ENCODE measurements around the gene IL15RA. TPM values are rescaled to one million over a fixed set of nuclear protein-coding genes. Genes with fewer than 3 reads are reported as not detected.

Gene IL15RA
- total and polyA plus RNA-seq, 2 of the 8 experiments (the other 6 are each of a cell fraction or from before 2014, with no cell fraction given) = 1.3 to 1.4 TPM

- Histone ChIP-seq H2BK20ac (ENCODE audit: low read length) (no peak overlapping the region), H3K56ac (replicated peaks; ENCODE audit: insufficient read length, low read depth, low read length) (no peak overlapping the region), H3K4me1 (replicated peaks in 1 of 4; ENCODE audit: control insufficient read depth in 3 of 4, insufficient read depth in 4 of 4, low read length in 3 of 4) (no peaks in the 10 kb centered on the region), H2AK5ac (ENCODE audit: low read depth, low read length) (no peak overlapping the region), H3K4me2 (ENCODE audit: insufficient read depth in 1 of 2, low read depth in 2 of 2, low read length in 2 of 2) (no peak overlapping the region), H2BK12ac (ENCODE audit: low read depth, low read length) (no peak overlapping the region), H3K79me2 (ENCODE audit: control insufficient read depth in 1 of 2, insufficient read depth in 2 of 2, low read length in 2 of 2) (no peaks in the 10 kb centered on the region), H2BK15ac (ENCODE audit: low read length) (no peak overlapping the region), H3K27me3 (replicated peaks in 1 of 4; ENCODE audit: control insufficient read depth in 3 of 4, extremely low read depth in 1 of 4, insufficient read depth in 3 of 4, low read length in 3 of 4) (no peaks in the 10 kb centered on the region), H4K20me1 (replicated peaks in 1 of 2; ENCODE audit: control insufficient read depth in 1 of 2, insufficient read depth in 2 of 2, low read length in 2 of 2) (no peaks in the 10 kb centered on the region), H3K9me3 (ENCODE audit: insufficient read depth in 2 of 2, low read depth in 1 of 2, low read length in 1 of 2) (no peaks in the 10 kb centered on the region), H3K9ac (replicated peaks in 1 of 4; ENCODE audit: extremely low read depth in 1 of 4, low read depth in 3 of 4, low read length in 3 of 4) (no peak overlapping the region), H3K14ac (ENCODE audit: insufficient read length) (no peak overlapping the region), H2BK5ac (ENCODE audit: low read depth, low read length) (no peak overlapping the region), H4K8ac (ENCODE audit: extremely low read depth, insufficient read depth, low read length) (no peak overlapping the region), H3K27ac (ENCODE audit: low read depth, low read length) (no peak overlapping the region), H3K18ac (ENCODE audit: extremely low read depth, low read length) (no peak overlapping the region), H3K79me1 (ENCODE audit: low read depth, low read length) (no peaks in the 10 kb centered on the region), H2AFZ (ENCODE audit: low read length) (no peak overlapping the region), H3K36me3 (ENCODE audit: control insufficient read depth in 2 of 4, insufficient read depth in 4 of 4, low read length in 3 of 4) (no peaks in the 10 kb centered on the region), H3K4me3 (ENCODE audit: extremely low read depth in 1 of 4, insufficient read depth in 2 of 4, low read depth in 3 of 4, low read length in 4 of 4) (no peak overlapping the region), H3K23ac (ENCODE audit: insufficient read length) (no peak overlapping the region), H3K4ac (replicated peaks; ENCODE audit: insufficient read length, low read depth, low read length) (no peak overlapping the region), H4K5ac (ENCODE audit: insufficient read length, low read depth, low read length) (no peak overlapping the region), H4K91ac (replicated peaks; ENCODE audit: insufficient read length, low read length) (no peak overlapping the region), H2BK120ac (replicated peaks; ENCODE audit: low read depth, low read length) (no peak overlapping the region), H3K23me2 (ENCODE audit: low read depth, low read length) (peaks cover 8% of the 10 kb centered on the region; the same call in 1 of the 2 replicates)
- DNase-seq (ENCODE audit: low read depth in 1 of 2, low spot score in 2 of 2) (no peak), FAIRE-seq (no peak)
- ChIA-PET POLR2A (ENCODE audit: partially characterized antibody) (no interaction called here), CTCF (ENCODE audit: partially characterized antibody) (interaction anchor here (2.4 kb wide), 1 partner anchor 8 kb away, joined by 11 read pairs; no protein-coding TSS in a partner anchor)
- 84% methylated on average over 3 of the region's 3 CpGs; no CpG with 5 or more reads in 1 of the 2 experiments for WGBS, 2 experiments (ENCODE audit: extremely low coverage in 1 of 2, insufficient coverage in 1 of 2, insufficient read length in 1 of 2, insufficient replicate concordance in 2 of 2, low coverage in 1 of 2, low lambda C conversion rate in 2 of 2, missing lambda C conversion rate in 1 of 2)
- TF ChIP-seq RBBP5 (IDR thresholded peaks at IDR 0.05; ENCODE audit: borderline replicate concordance, low read depth, low read length) (no peak), MAX (IDR thresholded peaks at IDR 0.05) (no peak), JUND (IDR thresholded peaks at IDR 0.05; ENCODE audit: low read length) (no peak), EP300 (IDR thresholded peaks at IDR 0.05; ENCODE audit: borderline replicate concordance in 1 of 2, low read depth in 2 of 2, low read length in 2 of 2) (no peak), KDM1A (IDR thresholded peaks at IDR 0.05; ENCODE audit: borderline replicate concordance, low read length) (no peak), ASH2L (IDR thresholded peaks at IDR 0.05; ENCODE audit: low read length) (no peak), TBP (IDR thresholded peaks at IDR 0.05; ENCODE audit: low read depth, low read length) (no peak), ZNF274 (IDR thresholded peaks at IDR 0.05; ENCODE audit: borderline replicate concordance, extremely low read depth, low read length) (no peak), YY1 (IDR thresholded peaks at IDR 0.05; ENCODE audit: low read depth, low read length) (no peak), SP4 (IDR thresholded peaks at IDR 0.05; ENCODE audit: low read length) (no peak), JUN (IDR thresholded peaks at IDR 0.05; ENCODE audit: low read depth, low read length) (no peak), KDM4A (IDR thresholded peaks at IDR 0.05; ENCODE audit: low read depth, low read length, severe bottlenecking) (no peak), TAF7 (optimal IDR thresholded peaks at IDR 0.05; ENCODE audit: borderline replicate concordance, low read depth, low read length) (no peak), CREB1 (IDR thresholded peaks at IDR 0.05) (no peak), CHD1 (IDR thresholded peaks at IDR 0.05; ENCODE audit: low read depth, low read length) (no peak), CEBPB (IDR thresholded peaks at IDR 0.05; ENCODE audit: low read depth, low read length) (no peak)
Measured at GRCh38 chr10:6022660-6023059, 45.3 kb upstream of the IL15RA start.
